Vagina (tissue), 2 donors: ENCODE data around the gene ZBTB16. TPM values are rescaled to one million over a fixed set of nuclear protein-coding genes. Genes with fewer than 3 reads are reported as not detected.
A peak's percentile ranks its signal among the peaks of the same experiment; 100 is the strongest.

ENCODE experiments used
- DNase-seq, 2 donors: peaks; one replicate each; pipeline ENCODE4 v3.0.0-alpha.2; 2017; ENCODE audit errors: extremely low spot score in 2 of 2
- H3K27ac ChIP-seq: fragments of 200-600 bp; sonication (generic); one replicate; pipeline ENCODE4 v1.5.1; 2019
- H3K27me3 ChIP-seq: fragments of 200-600 bp; sonication (generic); one replicate; pipeline ENCODE4 v1.5.1; 2019
- H3K36me3 ChIP-seq, 2 donors: fragments of 200-600 bp; sonication (generic); one replicate each; pipeline ENCODE4 v1.5.1; 2017 to 2019
- H3K4me1 ChIP-seq: fragments of 200-600 bp; sonication (generic); one replicate; pipeline ENCODE4 v1.5.1; 2019
- H3K4me3 ChIP-seq, 2 donors: fragments of 200-600 bp; sonication (generic); 1 replicate in 1 of 2; 2 replicates in 1 of 2; pipeline ENCODE4 v1.5.1; 2016 to 2019
- H3K9me3 ChIP-seq: fragments of 200-600 bp; sonication (generic); one replicate; pipeline ENCODE4 v1.5.1; 2019
- CTCF ChIP-seq, 3 experiments: fragments of 450-650 bp in 2 of 3; fragments of 200-600 bp in 1 of 3; sonication (generic) in 1 of 3; IDR thresholded peaks; one replicate each; pipeline ENCODE4 v1.5.1; 2017 to 2019; ENCODE audit warnings: antibody characterized with exemption in 3 of 3, mild to moderate bottlenecking in 2 of 3, moderate library complexity in 2 of 3
- POLR2A ChIP-seq, 2 donors: fragments of 450-650 bp; IDR thresholded peaks; one replicate each; pipeline ENCODE4 v1.6.1; 2017; ENCODE audit warnings: antibody characterized with exemption in 2 of 2, mild to moderate bottlenecking in 2 of 2, moderate library complexity in 2 of 2
- POLR2AphosphoS5 ChIP-seq, 2 donors: sonication (generic); formaldehyde crosslinking; IDR thresholded peaks; one replicate each; pipeline ENCODE4 v1.9.0; 2017; ENCODE audit warnings: antibody characterized with exemption in 2 of 2, mild to moderate bottlenecking in 2 of 2, low read depth in 1 of 2; ENCODE audit not compliant: insufficient read depth in 1 of 2
- intact Hi-C: fragments of 100-400 bp; cut with DNase I; formaldehyde crosslinking; loops from one replicate; pipeline ENCODE4 v1.15.1; 2023
- total RNA-seq: library from RNA; depleted of rRNA; stranded (reverse); fragments of >200 nt; gene quantifications from one replicate; pipeline ENCODE4 v1.2.3, GENCODE V29; 2016

The ZBTB16 gene
- total RNA-seq, 1 donor from 2014 or later: 243 TPM

DNA sequence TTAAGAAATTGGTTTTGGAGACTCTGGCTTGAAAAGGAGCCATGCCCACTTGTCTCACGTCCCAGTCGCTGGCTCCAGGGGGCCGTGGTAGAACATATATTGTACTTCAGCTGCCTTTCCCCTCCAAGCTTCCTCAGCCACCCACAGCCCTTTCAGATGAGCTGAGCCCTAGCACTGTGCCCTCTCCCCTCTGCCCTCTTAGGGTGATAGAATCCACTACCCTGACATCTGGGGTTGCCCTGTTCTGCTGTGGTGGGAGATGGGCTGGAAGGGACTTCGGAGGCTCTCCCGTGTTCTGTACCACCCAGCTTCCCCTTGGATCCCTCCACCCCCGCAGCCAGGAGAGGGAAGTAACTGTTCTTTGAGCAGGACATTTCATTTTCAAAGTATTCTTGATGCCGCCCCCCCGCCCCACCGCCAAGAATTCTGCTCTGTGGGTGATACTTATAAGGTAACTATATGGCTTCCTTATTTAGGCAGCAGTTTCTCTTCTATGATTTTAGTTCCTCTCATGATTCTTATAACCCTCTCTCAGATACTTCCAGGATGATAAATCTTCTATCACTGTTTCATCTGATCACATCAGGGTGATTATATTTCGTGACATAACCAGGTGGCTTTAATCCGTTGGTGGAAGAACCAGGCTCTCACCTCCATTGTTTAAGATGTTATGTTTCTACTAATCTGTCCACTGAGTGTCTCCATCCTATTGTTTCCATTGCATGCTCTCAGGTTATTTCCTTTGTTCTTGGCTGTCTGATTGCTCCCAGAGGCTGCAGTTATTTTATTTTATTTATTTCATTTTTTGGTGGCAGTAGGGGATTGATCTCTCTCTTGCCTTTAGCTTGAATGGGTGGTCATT lies 24.1 kb downstream of the ZBTB16 start:
- DNase-seq: no peak
- H3K36me3 ChIP-seq: peaks cover 0 to 39% of the 10 kb centered on the region in 2 donors
- no peak for TF ChIP-seq CTCF (IDR thresholded peaks at IDR 0.05)
- TF ChIP-seq POLR2AphosphoS5 (IDR thresholded peaks at IDR 0.05; ENCODE audit: insufficient read depth in 1 of 2, low read depth in 1 of 2): no peak
- TF ChIP-seq POLR2A (IDR thresholded peaks at IDR 0.05): no peak
- H3K27me3 ChIP-seq: no peaks in the 10 kb centered on the region
- peaks cover 100% of the 10 kb centered on the region for H3K4me1 ChIP-seq
- no peak overlapping the region for H3K4me3 ChIP-seq
- no peak overlapping the region for H3K27ac ChIP-seq
- intact Hi-C loops: no loop called here
- no peaks in the 10 kb centered on the region for H3K9me3 ChIP-seq

DNA sequence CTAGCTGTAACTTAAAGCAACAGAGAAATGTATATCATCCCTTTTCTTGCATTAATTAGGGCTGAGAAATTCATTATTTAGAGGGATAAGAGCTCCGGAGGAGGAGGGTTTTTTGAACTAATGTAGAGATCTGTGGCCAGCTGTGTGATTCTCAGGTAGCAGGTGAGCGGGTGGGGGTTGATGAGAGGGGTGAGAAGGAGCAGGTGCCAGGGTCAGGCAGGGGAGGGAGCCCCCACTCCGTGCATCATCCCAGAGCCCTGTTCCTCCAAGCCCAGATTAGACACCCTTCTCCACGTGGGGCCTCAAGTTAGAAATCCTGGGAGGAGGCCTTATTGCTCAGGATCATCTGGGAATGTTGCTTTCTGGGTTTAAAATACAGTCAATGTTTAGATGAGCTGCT lies 24.9 kb downstream of the ZBTB16 start:
- H3K4me3 ChIP-seq: no peak overlapping the region
- peaks cover 100% of the 10 kb centered on the region for H3K4me1 ChIP-seq
- no peak overlapping the region for H3K27ac ChIP-seq

GRCh38 chr11:114085965-114086793 lies 26.7 kb downstream of the ZBTB16 start:
- Histone ChIP-seq H3K27ac (no peak overlapping the region), H3K9me3 (no peaks in the 10 kb centered on the region), H3K4me1 (peaks cover 100% of the 10 kb centered on the region), H3K36me3 (peaks cover 0 to 47% of the 10 kb centered on the region in 2 donors), H3K27me3 (no peaks in the 10 kb centered on the region), H3K4me3 (peak overlapping the region in 1 of 2 donors; percentile 6)
- TF ChIP-seq POLR2AphosphoS5 (IDR thresholded peaks at IDR 0.05; ENCODE audit: insufficient read depth in 1 of 2, low read depth in 1 of 2): no peak
- TF ChIP-seq CTCF (IDR thresholded peaks at IDR 0.05): no peak
- TF ChIP-seq POLR2A (IDR thresholded peaks at IDR 0.05): no peak
- DNase-seq: no peak
- intact Hi-C loops: no loop called here

More for the DNA sequence above, 24.9 kb downstream of the ZBTB16 start:
- intact Hi-C loops: no loop called here
- Histone ChIP-seq H3K36me3 (peaks cover 0 to 43% of the 10 kb centered on the region in 2 donors), H3K27me3 (no peaks in the 10 kb centered on the region), H3K9me3 (no peaks in the 10 kb centered on the region)
- no peak for DNase-seq
- TF ChIP-seq CTCF (IDR thresholded peaks at IDR 0.05): no peak
- TF ChIP-seq POLR2A (IDR thresholded peaks at IDR 0.05): no peak
- TF ChIP-seq POLR2AphosphoS5 (IDR thresholded peaks at IDR 0.05; ENCODE audit: insufficient read depth in 1 of 2, low read depth in 1 of 2): no peak

DNA sequence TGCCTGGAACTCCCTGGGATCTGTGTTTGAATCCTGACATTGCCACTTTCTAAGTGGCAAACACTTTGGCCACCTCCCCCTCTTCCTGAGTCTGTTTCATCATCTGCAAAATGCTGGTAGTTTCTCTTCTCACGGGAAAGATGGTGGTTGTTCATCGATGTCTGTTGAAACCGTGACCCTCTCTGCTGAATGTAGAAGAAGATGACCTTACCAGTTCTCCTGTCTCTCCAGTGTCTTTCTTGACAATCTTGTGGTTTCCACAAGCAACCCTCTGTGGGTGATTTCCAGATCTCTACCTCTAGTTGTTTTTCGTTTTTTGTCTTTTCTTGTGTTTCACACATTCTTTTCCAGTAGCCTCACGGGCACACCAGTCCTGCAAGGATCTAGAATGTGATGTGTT lies 27.5 kb downstream of the ZBTB16 start:
- H3K27ac ChIP-seq: no peak overlapping the region
- no peak for DNase-seq
- TF ChIP-seq CTCF (IDR thresholded peaks at IDR 0.05): no peak
- no peak for TF ChIP-seq POLR2AphosphoS5 (IDR thresholded peaks at IDR 0.05; ENCODE audit: insufficient read depth in 1 of 2, low read depth in 1 of 2)
- no peak for TF ChIP-seq POLR2A (IDR thresholded peaks at IDR 0.05)
- no peaks in the 10 kb centered on the region for H3K27me3 ChIP-seq
- H3K4me3 ChIP-seq: no peak overlapping the region
- intact Hi-C loops: no loop called here
- peaks cover 100% of the 10 kb centered on the region for H3K4me1 ChIP-seq
- H3K9me3 ChIP-seq: no peaks in the 10 kb centered on the region
- peaks cover 0 to 51% of the 10 kb centered on the region in 2 donors for H3K36me3 ChIP-seq
